HCT116 (cell line): Measurements from ENCODE around the gene CADPS2. TPM values are rescaled to one million over a fixed set of nuclear protein-coding genes. Genes with fewer than 3 reads are reported as not detected.

ENCODE experiments used
- ATAC-seq: fragments of 200-7000 bp; cut with Tn5 transposase; 2 replicates; pipeline ENCODE4 v1.9.1; 2020; ENCODE audit warnings: mild to moderate bottlenecking, moderate library complexity
- BruUV-seq: library from RNA; stranded (reverse); fragments of 400-500 nt; replicated peaks from 2 replicates; lab custom pipeline; 2021; lab: Mats Ljungman, UMichigan
- CTCF ChIA-PET: fragments of 300-600 bp; sonication (Branson Sonifier 250); formaldehyde crosslinking; loops from one replicate; lab custom pipeline; 2021; ENCODE audit warnings: antibody characterized with exemption; lab: Charles Lee
- POLR2A ChIA-PET: fragments of 300-600, 350-600 bp; sonication (Branson Sonifier 250); formaldehyde crosslinking; loops from one replicate; lab custom pipeline; 2021; ENCODE audit warnings: antibody characterized with exemption; lab: Charles Lee
- RAD21 ChIA-PET, 2 experiments: fragments of 300-600 bp; sonication (Branson Sonifier 250); formaldehyde crosslinking; loops; one replicate each; lab custom pipeline; 2023; ENCODE audit warnings: low total read pairs in 2 of 2; ENCODE audit not compliant: uncharacterized antibody in 2 of 2, unreplicated experiment in 2 of 2, low non-redundant PET in 1 of 2; lab: Charles Lee
- DNase-seq: peaks from one replicate; pipeline ENCODE4 v3.0.0-alpha.2; 2010; ENCODE audit warnings: low read depth, low spot score
- H2AFZ ChIP-seq: fragments of 200-600 bp; shearing (Covaris generic), sonication (generic); 2 replicates; pipeline ENCODE4 v1.6.1; 2017; ENCODE audit warnings: low read depth, mixed run types, mixed read lengths, antibody characterized with exemption, low read length; ENCODE audit not compliant: poor library complexity, severe bottlenecking
- H3K27ac ChIP-seq: 2 replicates; pipeline ENCODE4 v1.5.1; 2012; ENCODE audit warnings: low read depth, low read length
- H3K27me3 ChIP-seq: fragments of 200-600 bp; sonication (generic); 2 replicates; pipeline ENCODE4 v1.6.1; 2016; ENCODE audit warnings: mixed run types, low read length, mixed read lengths; ENCODE audit not compliant: insufficient read depth
- H3K36me3 ChIP-seq, 2 experiments: fragments of 200-500 bp in 1 of 2; fragments of 200-600 bp in 1 of 2; sonication (Bioruptor generic) in 1 of 2; sonication (generic) in 1 of 2; 2 replicates each; pipeline versions ENCODE4 v1.5.1 to v1.6.1; 2014 to 2016; ENCODE audit warnings: low read length in 2 of 2, inconsistent platforms in 1 of 2, mixed read lengths in 1 of 2, mixed run types in 1 of 2; ENCODE audit not compliant: insufficient read depth in 2 of 2, control insufficient read depth in 1 of 2
- H3K4me1 ChIP-seq, 2 experiments: fragments of 200-600 bp in 1 of 2; sonication (generic) in 1 of 2; 2 replicates each; pipeline versions ENCODE4 v1.5.1 to v1.6.1; 2012 to 2017; ENCODE audit warnings: low read length in 2 of 2, inconsistent platforms in 1 of 2, mild to moderate bottlenecking in 1 of 2, mixed read lengths in 1 of 2, mixed run types in 1 of 2, moderate library complexity in 1 of 2; ENCODE audit not compliant: insufficient read depth in 2 of 2, control insufficient read depth in 1 of 2
- H3K4me2 ChIP-seq: fragments of 200-600 bp; sonication (generic); 2 replicates; pipeline ENCODE4 v1.6.1; 2017; ENCODE audit warnings: mixed run types, low read length, mixed read lengths
- H3K4me3 ChIP-seq, 2 experiments: fragments of 200-600 bp in 1 of 2; sonication (generic) in 1 of 2; replicated peaks in 1 of 2; 2 replicates each; pipeline ENCODE4 v1.5.1; 2011 to 2016; ENCODE audit warnings: low read length in 2 of 2, control low read depth in 1 of 2, low read depth in 1 of 2, mild to moderate bottlenecking in 1 of 2, mixed read lengths in 1 of 2, mixed run types in 1 of 2
- H3K79me2 ChIP-seq: fragments of 200-600 bp; sonication (generic); 2 replicates; pipeline ENCODE4 v1.6.1; 2017; ENCODE audit warnings: mild to moderate bottlenecking, mixed run types, low read length, moderate library complexity, mixed read lengths; ENCODE audit not compliant: insufficient read depth
- H3K9ac ChIP-seq: fragments of 200-600 bp; sonication (generic); 2 replicates; pipeline ENCODE4 v1.6.1; 2016; ENCODE audit warnings: low read length, mixed read lengths
- H3K9me2 ChIP-seq: fragments of 200-600 bp; sonication (generic), shearing (Covaris generic); 2 replicates; pipeline ENCODE4 v1.6.1; 2017; ENCODE audit warnings: mixed run types, mild to moderate bottlenecking, moderate library complexity; ENCODE audit not compliant: insufficient read depth
- H3K9me3 ChIP-seq, 2 experiments: fragments of 200-500 bp in 1 of 2; fragments of 200-600 bp in 1 of 2; sonication (Bioruptor generic) in 1 of 2; sonication (generic) in 1 of 2; 2 replicates each; pipeline ENCODE4 v1.6.1; 2014 to 2017; ENCODE audit warnings: low read length in 2 of 2, mixed read lengths in 2 of 2, inconsistent platforms in 1 of 2, low read depth in 1 of 2, mild to moderate bottlenecking in 1 of 2, mixed run types in 1 of 2, moderate library complexity in 1 of 2; ENCODE audit not compliant: control insufficient read depth in 1 of 2, insufficient read depth in 1 of 2
- H4K20me1 ChIP-seq: fragments of 200-600 bp; sonication (generic), shearing (Covaris generic); 2 replicates; pipeline ENCODE4 v1.6.1; 2017; ENCODE audit warnings: mixed run types, mild to moderate bottlenecking, moderate library complexity; ENCODE audit not compliant: insufficient read depth
- CBX3 ChIP-seq: IDR thresholded peaks from 2 replicates; pipeline ENCODE4 v1.6.1; 2012; ENCODE audit warnings: low read depth
- CEBPB ChIP-seq: IDR thresholded peaks from 2 replicates; pipeline ENCODE4 v1.6.1; 2012; ENCODE audit warnings: low read depth
- EGR1 ChIP-seq: IDR thresholded peaks from 2 replicates; pipeline ENCODE4 v1.6.1; 2012; ENCODE audit warnings: low read depth
- ELF1 ChIP-seq: IDR thresholded peaks from 2 replicates; pipeline ENCODE4 v1.6.1; 2012; ENCODE audit warnings: low read depth, borderline replicate concordance
- EZH2phosphoT487 ChIP-seq: fragments of 200-600 bp; IDR thresholded peaks from 2 replicates; pipeline ENCODE4 v1.6.1; 2018; ENCODE audit warnings: antibody characterized with exemption, borderline replicate concordance
- FOSL1 ChIP-seq: IDR thresholded peaks from 2 replicates; pipeline ENCODE4 v1.6.1; 2012; ENCODE audit warnings: low read depth
- POLR2A ChIP-seq: IDR thresholded peaks from 2 replicates; pipeline ENCODE4 v1.7.0; 2011; ENCODE audit warnings: borderline replicate concordance; ENCODE audit not compliant: insufficient read depth, insufficient read length; ENCODE audit errors: extremely low read depth
- POLR2AphosphoS5 ChIP-seq: IDR thresholded peaks from 2 replicates; pipeline ENCODE4 v1.6.1; 2011; ENCODE audit warnings: mild to moderate bottlenecking, low read depth, low read length, moderate library complexity
- SIN3A ChIP-seq: IDR thresholded peaks from 2 replicates; pipeline ENCODE4 v1.6.1; 2012; ENCODE audit warnings: low read depth
- SP1 ChIP-seq: IDR thresholded peaks from 2 replicates; pipeline ENCODE4 v1.6.1; 2012; ENCODE audit warnings: low read depth
- SRF ChIP-seq: IDR thresholded peaks from 2 replicates; pipeline ENCODE4 v1.6.1; 2012; ENCODE audit warnings: low read depth
- TCF7L2 ChIP-seq: IDR thresholded peaks from 2 replicates; pipeline ENCODE4 v1.7.0; 2011; ENCODE audit warnings: borderline replicate concordance, inconsistent platforms; ENCODE audit not compliant: insufficient read depth, insufficient read length; ENCODE audit errors: extremely low read depth
- YY1 ChIP-seq: IDR thresholded peaks from 2 replicates; pipeline ENCODE4 v1.6.1; 2011; ENCODE audit warnings: low read length, low read depth, moderate library complexity, mild to moderate bottlenecking; ENCODE audit not compliant: insufficient replicate concordance; ENCODE audit errors: extremely low read depth
- ZFX ChIP-seq: fragments of 450-650 bp; IDR thresholded peaks from 2 replicates; pipeline ENCODE4 v1.6.1; 2017
- ZNF274 ChIP-seq: fragments of 200-500 bp; sonication (Bioruptor generic); IDR thresholded peaks from 2 replicates; pipeline ENCODE4 v1.6.1; 2014; ENCODE audit warnings: mild to moderate bottlenecking, low read depth, low read length, inconsistent platforms
- intact Hi-C: fragments of 100-400 bp; cut with micrococcal nuclease; formaldehyde crosslinking; loops from 2 replicates; pipeline ENCODE4 v1.10.0; 2022
- total RNA-seq: library from RNA; stranded (reverse); gene quantifications from one replicate; pipeline ENCODE4 v1.2.1, GENCODE V29; 2021; ENCODE audit not compliant: unreplicated experiment
- TF ChIP-seq, protein P1 (sequence below): IDR thresholded peaks from 2 replicates; pipeline ENCODE4 v1.6.1; 2012; ENCODE audit warnings: low read depth
- TF ChIP-seq, protein P2 (sequence below), 3 experiments: fragments of 200-600 bp in 1 of 3; sonication (generic) in 1 of 3; IDR thresholded peaks in 2 of 3; conservative IDR thresholded peaks in 1 of 3; 2 replicates each; pipeline ENCODE4 v1.5.1; 2012 to 2017; ENCODE audit warnings: low read depth in 2 of 3, low read length in 2 of 3, antibody characterized with exemption in 1 of 3, borderline replicate concordance in 1 of 3, control low read depth in 1 of 3, mild to moderate bottlenecking in 1 of 3, mixed read lengths in 1 of 3, mixed run types in 1 of 3, moderate library complexity in 1 of 3; ENCODE audit not compliant: insufficient read depth in 1 of 3
- TF ChIP-seq, protein P3 (sequence below): IDR thresholded peaks from 2 replicates; pipeline ENCODE4 v1.6.1; 2011; ENCODE audit warnings: mild to moderate bottlenecking, low read length, moderate library complexity; ENCODE audit not compliant: insufficient replicate concordance; ENCODE audit errors: extremely low read depth
- TF ChIP-seq, protein P4 (sequence below): IDR thresholded peaks from 2 replicates; pipeline ENCODE4 v1.6.1; 2012
- TF ChIP-seq, protein P5 (sequence below): IDR thresholded peaks from 2 replicates; pipeline ENCODE4 v1.6.1; 2012

Gene CADPS2
- total RNA-seq, 1 experiment from 2014 or later = 7.5 TPM

DNA sequence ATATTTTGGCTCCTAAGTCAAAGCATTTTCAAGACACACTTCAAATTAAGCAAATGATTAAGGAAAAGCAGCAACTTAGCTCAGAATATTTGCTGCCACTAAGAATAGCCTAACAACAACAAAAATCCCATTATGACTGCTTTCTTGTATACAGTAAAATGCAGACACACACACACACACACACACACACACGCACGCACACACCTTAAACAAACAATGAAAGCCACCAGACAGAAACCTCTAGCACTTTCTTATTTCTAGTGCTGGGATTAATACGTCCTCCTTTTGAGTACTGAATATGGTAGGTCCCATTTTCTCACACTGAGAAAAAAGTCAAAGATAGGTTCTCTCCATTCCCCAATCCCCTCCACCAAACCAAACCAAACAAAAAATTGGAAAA, 558.3 kb downstream of the CADPS2 start:
- no peak overlapping the region for H3K4me2 ChIP-seq
- no peak overlapping the region for H3K27ac ChIP-seq
- ChIA-PET CTCF (no interaction called here), POLR2A (no interaction called here), RAD21 (no interaction called here)
- no TSS peak for BruUV-seq
- H3K4me3 ChIP-seq = no peak overlapping the region
- H2AFZ ChIP-seq = no peak overlapping the region
- ATAC-seq = no peak
- H3K36me3 ChIP-seq = no peaks in the 10 kb centered on the region
- H3K9ac ChIP-seq = no peak overlapping the region
- intact Hi-C loops = no loop called here
- H4K20me1 ChIP-seq = no peaks in the 10 kb centered on the region; the same call in 1 of the 2 replicates
- no peaks in the 10 kb centered on the region for H3K4me1 ChIP-seq
- H3K27me3 ChIP-seq = no peaks in the 10 kb centered on the region
- H3K9me3 ChIP-seq = no peaks in the 10 kb centered on the region
- H3K9me2 ChIP-seq = no peaks in the 10 kb centered on the region
- no peaks in the 10 kb centered on the region for H3K79me2 ChIP-seq
- DNase-seq = no peak
- TF ChIP-seq, protein P1, sequence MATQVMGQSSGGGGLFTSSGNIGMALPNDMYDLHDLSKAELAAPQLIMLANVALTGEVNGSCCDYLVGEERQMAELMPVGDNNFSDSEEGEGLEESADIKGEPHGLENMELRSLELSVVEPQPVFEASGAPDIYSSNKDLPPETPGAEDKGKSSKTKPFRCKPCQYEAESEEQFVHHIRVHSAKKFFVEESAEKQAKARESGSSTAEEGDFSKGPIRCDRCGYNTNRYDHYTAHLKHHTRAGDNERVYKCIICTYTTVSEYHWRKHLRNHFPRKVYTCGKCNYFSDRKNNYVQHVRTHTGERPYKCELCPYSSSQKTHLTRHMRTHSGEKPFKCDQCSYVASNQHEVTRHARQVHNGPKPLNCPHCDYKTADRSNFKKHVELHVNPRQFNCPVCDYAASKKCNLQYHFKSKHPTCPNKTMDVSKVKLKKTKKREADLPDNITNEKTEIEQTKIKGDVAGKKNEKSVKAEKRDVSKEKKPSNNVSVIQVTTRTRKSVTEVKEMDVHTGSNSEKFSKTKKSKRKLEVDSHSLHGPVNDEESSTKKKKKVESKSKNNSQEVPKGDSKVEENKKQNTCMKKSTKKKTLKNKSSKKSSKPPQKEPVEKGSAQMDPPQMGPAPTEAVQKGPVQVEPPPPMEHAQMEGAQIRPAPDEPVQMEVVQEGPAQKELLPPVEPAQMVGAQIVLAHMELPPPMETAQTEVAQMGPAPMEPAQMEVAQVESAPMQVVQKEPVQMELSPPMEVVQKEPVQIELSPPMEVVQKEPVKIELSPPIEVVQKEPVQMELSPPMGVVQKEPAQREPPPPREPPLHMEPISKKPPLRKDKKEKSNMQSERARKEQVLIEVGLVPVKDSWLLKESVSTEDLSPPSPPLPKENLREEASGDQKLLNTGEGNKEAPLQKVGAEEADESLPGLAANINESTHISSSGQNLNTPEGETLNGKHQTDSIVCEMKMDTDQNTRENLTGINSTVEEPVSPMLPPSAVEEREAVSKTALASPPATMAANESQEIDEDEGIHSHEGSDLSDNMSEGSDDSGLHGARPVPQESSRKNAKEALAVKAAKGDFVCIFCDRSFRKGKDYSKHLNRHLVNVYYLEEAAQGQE = no peak
- TF ChIP-seq CBX3 (no peak), EGR1 (no peak), CEBPB (no peak), SIN3A (no peak), YY1 (no peak), ELF1 (no peak), POLR2AphosphoS5 (no peak), FOSL1 (no peak), EZH2phosphoT487 (no peak), ZFX (no peak), TCF7L2 (no peak), SP1 (no peak), ZNF274 (no peak), SRF (no peak), POLR2A (no peak)
- TF ChIP-seq, protein P2, sequence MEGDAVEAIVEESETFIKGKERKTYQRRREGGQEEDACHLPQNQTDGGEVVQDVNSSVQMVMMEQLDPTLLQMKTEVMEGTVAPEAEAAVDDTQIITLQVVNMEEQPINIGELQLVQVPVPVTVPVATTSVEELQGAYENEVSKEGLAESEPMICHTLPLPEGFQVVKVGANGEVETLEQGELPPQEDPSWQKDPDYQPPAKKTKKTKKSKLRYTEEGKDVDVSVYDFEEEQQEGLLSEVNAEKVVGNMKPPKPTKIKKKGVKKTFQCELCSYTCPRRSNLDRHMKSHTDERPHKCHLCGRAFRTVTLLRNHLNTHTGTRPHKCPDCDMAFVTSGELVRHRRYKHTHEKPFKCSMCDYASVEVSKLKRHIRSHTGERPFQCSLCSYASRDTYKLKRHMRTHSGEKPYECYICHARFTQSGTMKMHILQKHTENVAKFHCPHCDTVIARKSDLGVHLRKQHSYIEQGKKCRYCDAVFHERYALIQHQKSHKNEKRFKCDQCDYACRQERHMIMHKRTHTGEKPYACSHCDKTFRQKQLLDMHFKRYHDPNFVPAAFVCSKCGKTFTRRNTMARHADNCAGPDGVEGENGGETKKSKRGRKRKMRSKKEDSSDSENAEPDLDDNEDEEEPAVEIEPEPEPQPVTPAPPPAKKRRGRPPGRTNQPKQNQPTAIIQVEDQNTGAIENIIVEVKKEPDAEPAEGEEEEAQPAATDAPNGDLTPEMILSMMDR (IDR thresholded peaks at IDR 0.05 in 2 of 3, conservative IDR thresholded peaks at IDR 0.05 in 1 of 3; ENCODE audit: borderline replicate concordance in 1 of 3, insufficient read depth in 1 of 3, low read depth in 2 of 3, low read length in 2 of 3) = no peak
- TF ChIP-seq, protein P3, sequence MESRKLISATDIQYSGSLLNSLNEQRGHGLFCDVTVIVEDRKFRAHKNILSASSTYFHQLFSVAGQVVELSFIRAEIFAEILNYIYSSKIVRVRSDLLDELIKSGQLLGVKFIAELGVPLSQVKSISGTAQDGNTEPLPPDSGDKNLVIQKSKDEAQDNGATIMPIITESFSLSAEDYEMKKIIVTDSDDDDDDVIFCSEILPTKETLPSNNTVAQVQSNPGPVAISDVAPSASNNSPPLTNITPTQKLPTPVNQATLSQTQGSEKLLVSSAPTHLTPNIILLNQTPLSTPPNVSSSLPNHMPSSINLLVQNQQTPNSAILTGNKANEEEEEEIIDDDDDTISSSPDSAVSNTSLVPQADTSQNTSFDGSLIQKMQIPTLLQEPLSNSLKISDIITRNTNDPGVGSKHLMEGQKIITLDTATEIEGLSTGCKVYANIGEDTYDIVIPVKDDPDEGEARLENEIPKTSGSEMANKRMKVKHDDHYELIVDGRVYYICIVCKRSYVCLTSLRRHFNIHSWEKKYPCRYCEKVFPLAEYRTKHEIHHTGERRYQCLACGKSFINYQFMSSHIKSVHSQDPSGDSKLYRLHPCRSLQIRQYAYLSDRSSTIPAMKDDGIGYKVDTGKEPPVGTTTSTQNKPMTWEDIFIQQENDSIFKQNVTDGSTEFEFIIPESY = no peak
- TF ChIP-seq, protein P4, sequence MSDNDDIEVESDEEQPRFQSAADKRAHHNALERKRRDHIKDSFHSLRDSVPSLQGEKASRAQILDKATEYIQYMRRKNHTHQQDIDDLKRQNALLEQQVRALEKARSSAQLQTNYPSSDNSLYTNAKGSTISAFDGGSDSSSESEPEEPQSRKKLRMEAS = no peak
- TF ChIP-seq, protein P5, sequence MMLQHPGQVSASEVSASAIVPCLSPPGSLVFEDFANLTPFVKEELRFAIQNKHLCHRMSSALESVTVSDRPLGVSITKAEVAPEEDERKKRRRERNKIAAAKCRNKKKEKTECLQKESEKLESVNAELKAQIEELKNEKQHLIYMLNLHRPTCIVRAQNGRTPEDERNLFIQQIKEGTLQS = no peak
